Measurements from ENCODE around the gene FBXO22. TPM values are rescaled to one million over a fixed set of nuclear protein-coding genes. Genes with fewer than 3 reads are reported as not detected.

Gene FBXO22
- total and polyA plus RNA-seq, 2 of the 13 experiments (the other 11 are each of a cell fraction or from before 2014, with no cell fraction given): 45.7 to 112 TPM

- ChIA-PET POLR2A (no interaction called here), CTCF (ENCODE audit: low intra/inter-chr PET ratio, low total read pairs) (no interaction called here)
- FAIRE-seq: no peak
- H3K9me3 ChIP-seq (ENCODE audit: low read length): no peaks in the 10 kb centered on the region
- BruUV-seq (replicated peaks): no TSS peak
- TF ChIP-seq MXD1 (CRISPR knock-in tag; IDR thresholded peaks at IDR 0.05) (no peak), ZNF468 (CRISPR knock-in tag; IDR thresholded peaks at IDR 0.05) (no peak), HDAC1 (CRISPR knock-in tag; IDR thresholded peaks at IDR 0.05) (no peak), ZNF781 (CRISPR knock-in tag; IDR thresholded peaks at IDR 0.05; ENCODE audit: borderline replicate concordance, not compliant biosample characterization) (no peak), SRSF1 (optimal IDR thresholded peaks at IDR 0.05; ENCODE audit: low read depth, low read length) (no peak), ZNF441 (CRISPR knock-in tag; IDR thresholded peaks at IDR 0.05; ENCODE audit: borderline replicate concordance) (no peak), MIER2 (CRISPR knock-in tag; IDR thresholded peaks at IDR 0.05) (no peak), GLMP (CRISPR knock-in tag; IDR thresholded peaks at IDR 0.05; ENCODE audit: borderline replicate concordance) (no peak), HNF1A (IDR thresholded peaks at IDR 0.05; ENCODE audit: low read depth) (no peak), HNF1A (CRISPR knock-in tag; IDR thresholded peaks at IDR 0.05; ENCODE audit: borderline replicate concordance) (no peak), MIXL1 (CRISPR knock-in tag; IDR thresholded peaks at IDR 0.05) (no peak), THAP11 (CRISPR knock-in tag; IDR thresholded peaks at IDR 0.05) (no peak)
- TF ChIP-seq, protein P1, sequence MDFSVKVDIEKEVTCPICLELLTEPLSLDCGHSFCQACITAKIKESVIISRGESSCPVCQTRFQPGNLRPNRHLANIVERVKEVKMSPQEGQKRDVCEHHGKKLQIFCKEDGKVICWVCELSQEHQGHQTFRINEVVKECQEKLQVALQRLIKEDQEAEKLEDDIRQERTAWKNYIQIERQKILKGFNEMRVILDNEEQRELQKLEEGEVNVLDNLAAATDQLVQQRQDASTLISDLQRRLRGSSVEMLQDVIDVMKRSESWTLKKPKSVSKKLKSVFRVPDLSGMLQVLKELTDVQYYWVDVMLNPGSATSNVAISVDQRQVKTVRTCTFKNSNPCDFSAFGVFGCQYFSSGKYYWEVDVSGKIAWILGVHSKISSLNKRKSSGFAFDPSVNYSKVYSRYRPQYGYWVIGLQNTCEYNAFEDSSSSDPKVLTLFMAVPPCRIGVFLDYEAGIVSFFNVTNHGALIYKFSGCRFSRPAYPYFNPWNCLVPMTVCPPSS (IDR thresholded peaks at IDR 0.05): no peak
- intact Hi-C loops (cut with micrococcal nuclease; ENCODE audit: unreplicated experiment): no loop called here
- no peak overlapping the region for H3K9ac ChIP-seq (ENCODE audit: insufficient read depth, low read depth, low read length)
- no peak for ATAC-seq
- H3K27ac ChIP-seq (ENCODE audit: extremely low read length, insufficient read depth, low read length): no peak overlapping the region
- H3K4me1 ChIP-seq (ENCODE audit: insufficient read depth, low read length): no peaks in the 10 kb centered on the region
- H3K36me3 ChIP-seq (replicated peaks in 1 of 2; ENCODE audit: control insufficient read depth in 1 of 2, insufficient read depth in 2 of 2, low read length in 2 of 2): no peaks in the 10 kb centered on the region
- H3K79me2 ChIP-seq (ENCODE audit: insufficient read depth, low read length): no peaks in the 10 kb centered on the region
- no peak overlapping the region for H3K4me3 ChIP-seq (replicated peaks in 1 of 3; ENCODE audit: insufficient read depth in 1 of 3, low read depth in 2 of 3, low read length in 3 of 3)
- H3K4me2 ChIP-seq (ENCODE audit: low read depth, low read length): no peak overlapping the region
- no peak for DNase-seq (ENCODE audit: low spot score)
- H2AFZ ChIP-seq (ENCODE audit: low read length): no peak overlapping the region
- H3K27me3 ChIP-seq (ENCODE audit: control insufficient read depth in 1 of 2, insufficient read depth in 2 of 2, low read length in 2 of 2): no peaks in the 10 kb centered on the region
- H4K20me1 ChIP-seq (ENCODE audit: insufficient read depth, low read length): no peaks in the 10 kb centered on the region
- WGBS (ENCODE audit: low lambda C conversion rate): 29% methylated on average over 7 of the region's 7 CpGs
- in situ Hi-C loops (cut with HindIII; ENCODE audit: extremely low pct_ligation_motif_present, low pct_unique_long_range_greater_than_20kb): no loop called here
Observed at GRCh38 chr15:75989875-75990274, 86.2 kb downstream of the FBXO22 start.

All from HepG2 (cell line).